Fibroblast of lung (primary cell): Measurements from ENCODE around the gene CSGALNACT2.

Source experiments
- EZH2 ChIP-seq: IDR thresholded peaks from 2 replicates; pipeline ENCODE4 v1.5.1; 2012; ENCODE audit warnings: low read length, control low read depth, mild to moderate bottlenecking; ENCODE audit errors: missing control alignments
- TF ChIP-seq, protein P1 (sequence below), 2 donors: IDR thresholded peaks in 1 of 2; conservative IDR thresholded peaks in 1 of 2; 1 replicate in 1 of 2; 2 replicates in 1 of 2; pipeline ENCODE4 v1.5.1; 2011 to 2012; ENCODE audit warnings: low read length in 2 of 2, control low read depth in 1 of 2, inconsistent platforms in 1 of 2, low read depth in 1 of 2, mild to moderate bottlenecking in 1 of 2

DNA sequence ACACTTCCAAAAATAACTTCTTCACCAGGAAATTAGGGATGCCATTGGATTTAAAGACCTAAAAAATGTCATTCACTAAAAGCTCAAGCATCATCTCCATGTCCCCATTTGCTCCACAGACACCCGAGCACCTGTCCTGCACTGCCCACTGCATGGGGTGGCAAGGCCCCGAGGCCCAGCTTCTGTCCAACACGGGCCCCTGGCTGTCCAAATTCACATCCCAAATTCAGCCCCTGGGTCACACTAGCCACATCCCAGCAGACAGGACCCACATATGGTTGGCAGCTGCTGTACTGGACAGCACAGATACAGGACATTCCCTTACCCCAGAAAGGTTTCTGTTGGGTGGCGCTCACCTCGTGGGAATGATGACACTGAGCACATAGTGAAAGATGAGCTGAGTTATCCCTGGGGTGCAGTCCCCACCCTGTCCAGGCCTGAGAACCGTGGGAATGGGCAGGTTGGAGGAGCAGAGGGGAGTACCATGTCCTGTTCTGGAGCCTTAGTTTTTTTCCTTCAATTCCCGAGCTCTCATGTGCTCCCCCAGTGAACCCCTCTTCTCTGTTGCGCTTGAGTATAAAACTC lies 55.3 kb downstream of the CSGALNACT2 start:
- TF ChIP-seq, protein P1, sequence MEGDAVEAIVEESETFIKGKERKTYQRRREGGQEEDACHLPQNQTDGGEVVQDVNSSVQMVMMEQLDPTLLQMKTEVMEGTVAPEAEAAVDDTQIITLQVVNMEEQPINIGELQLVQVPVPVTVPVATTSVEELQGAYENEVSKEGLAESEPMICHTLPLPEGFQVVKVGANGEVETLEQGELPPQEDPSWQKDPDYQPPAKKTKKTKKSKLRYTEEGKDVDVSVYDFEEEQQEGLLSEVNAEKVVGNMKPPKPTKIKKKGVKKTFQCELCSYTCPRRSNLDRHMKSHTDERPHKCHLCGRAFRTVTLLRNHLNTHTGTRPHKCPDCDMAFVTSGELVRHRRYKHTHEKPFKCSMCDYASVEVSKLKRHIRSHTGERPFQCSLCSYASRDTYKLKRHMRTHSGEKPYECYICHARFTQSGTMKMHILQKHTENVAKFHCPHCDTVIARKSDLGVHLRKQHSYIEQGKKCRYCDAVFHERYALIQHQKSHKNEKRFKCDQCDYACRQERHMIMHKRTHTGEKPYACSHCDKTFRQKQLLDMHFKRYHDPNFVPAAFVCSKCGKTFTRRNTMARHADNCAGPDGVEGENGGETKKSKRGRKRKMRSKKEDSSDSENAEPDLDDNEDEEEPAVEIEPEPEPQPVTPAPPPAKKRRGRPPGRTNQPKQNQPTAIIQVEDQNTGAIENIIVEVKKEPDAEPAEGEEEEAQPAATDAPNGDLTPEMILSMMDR (conservative IDR thresholded peaks at IDR 0.05 in 1 of 2, IDR thresholded peaks at IDR 0.05 in 1 of 2; ENCODE audit: low read depth in 1 of 2, low read length in 2 of 2), result no peak
- TF ChIP-seq EZH2, result no peak
